ENCODE data around the gene FRAT1. TPM values are rescaled to one million over a fixed set of nuclear protein-coding genes. Genes with fewer than 3 reads are reported as not detected.
"Not testable (repeated sequence)": the region's sequence is repeated elsewhere in the genome, so short reads cannot be mapped to it uniquely, and the experiment has no call there.

Gene FRAT1
- polyA plus RNA-seq, 1 donor from 2014 or later: 10.8 TPM

GRCh38 chr10:97341416-97341815 lies 22.3 kb downstream of the FRAT1 start:
- no peaks in the 10 kb centered on the region for H3K36me3 ChIP-seq (ENCODE audit: insufficient read depth, low read length)
- no peaks in the 10 kb centered on the region for H3K79me2 ChIP-seq (replicated peaks; ENCODE audit: insufficient read depth, low read length)
- H3K4me2 ChIP-seq (ENCODE audit: low read length): no peak overlapping the region
- H3K27me3 ChIP-seq (ENCODE audit: insufficient read depth, low read depth, low read length): peaks cover 51% of the 10 kb centered on the region
- H3K9me2 ChIP-seq (ENCODE audit: insufficient read depth, low read length): no peaks in the 10 kb centered on the region
- no peak overlapping the region for H3K4me3 ChIP-seq (ENCODE audit: low read length)
- peaks cover 3% of the 10 kb centered on the region for H3F3A ChIP-seq (ENCODE audit: insufficient read depth, low read length, poor library complexity, severe bottlenecking)
- no peak overlapping the region for H3K9ac ChIP-seq (ENCODE audit: low read length)
- TF ChIP-seq MXI1 (conservative IDR thresholded peaks at IDR 0.05; ENCODE audit: poor library complexity, severe bottlenecking) (no peak), REST (IDR thresholded peaks at IDR 0.05; ENCODE audit: borderline replicate concordance) (no peak), POLR2AphosphoS5 (IDR thresholded peaks at IDR 0.05) (no peak), CTCF (IDR thresholded peaks at IDR 0.05; ENCODE audit: poor library complexity, severe bottlenecking) (no peak), RAD21 (conservative IDR thresholded peaks at IDR 0.05) (no peak), EP300 (conservative IDR thresholded peaks at IDR 0.05; ENCODE audit: poor library complexity, severe bottlenecking) (no peak)
- no peaks in the 10 kb centered on the region for H3K9me3 ChIP-seq (ENCODE audit: low read length)
- H3K27ac ChIP-seq (ENCODE audit: low read length): no peak overlapping the region
- no peaks in the 10 kb centered on the region for H4K20me1 ChIP-seq (ENCODE audit: insufficient read depth)
- H2AFZ ChIP-seq (ENCODE audit: low read depth, low read length): no peak overlapping the region

DNA sequence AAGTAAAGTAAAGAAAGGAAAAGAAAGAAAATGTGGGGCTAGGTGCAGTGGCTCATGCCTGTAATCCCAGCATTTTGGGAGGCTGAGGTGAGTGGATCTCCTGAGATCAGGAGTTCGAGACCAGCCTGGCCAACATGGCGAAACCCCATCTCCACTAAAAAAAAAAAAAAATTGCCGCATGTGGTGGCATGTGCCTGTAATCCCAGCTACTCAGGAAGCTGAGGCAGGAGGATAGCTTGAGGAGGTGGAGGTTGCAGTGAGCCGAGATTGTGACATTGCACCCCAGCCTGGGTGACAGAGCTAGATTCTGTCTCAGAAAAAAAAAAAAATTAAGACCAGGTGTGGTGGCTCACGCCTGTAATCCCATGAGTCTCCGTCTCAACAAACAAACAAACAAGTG lies 24.6 kb downstream of the FRAT1 start:
- not testable (repeated sequence) for H3K9ac ChIP-seq (ENCODE audit: low read length); H3K9me2 ChIP-seq (ENCODE audit: insufficient read depth, low read length); H3K36me3 ChIP-seq (ENCODE audit: insufficient read depth, low read length); H3K4me3 ChIP-seq (ENCODE audit: low read length); H3K4me2 ChIP-seq (ENCODE audit: low read length); H3K79me2 ChIP-seq (replicated peaks; ENCODE audit: insufficient read depth, low read length); H3K9me3 ChIP-seq (ENCODE audit: low read length); H2AFZ ChIP-seq (ENCODE audit: low read depth, low read length); H3K27ac ChIP-seq (ENCODE audit: low read length); H4K20me1 ChIP-seq (ENCODE audit: insufficient read depth); H3F3A ChIP-seq (ENCODE audit: insufficient read depth, low read length, poor library complexity, severe bottlenecking)
- H3K27me3 ChIP-seq (ENCODE audit: insufficient read depth, low read depth, low read length): peaks cover 33% of the 10 kb centered on the region

- no peaks in the 10 kb centered on the region for H3K79me2 ChIP-seq (replicated peaks; ENCODE audit: insufficient read depth, low read length)
- H3K36me3 ChIP-seq (ENCODE audit: insufficient read depth, low read length): no peaks in the 10 kb centered on the region
- H4K20me1 ChIP-seq (ENCODE audit: insufficient read depth): no peaks in the 10 kb centered on the region
- no peak overlapping the region for H2AFZ ChIP-seq (ENCODE audit: low read depth, low read length)
- no peak overlapping the region for H3K4me2 ChIP-seq (ENCODE audit: low read length)
- H3K9me2 ChIP-seq (ENCODE audit: insufficient read depth, low read length): no peaks in the 10 kb centered on the region
- H3K9me3 ChIP-seq (ENCODE audit: low read length): no peaks in the 10 kb centered on the region
- peaks cover 6% of the 10 kb centered on the region for H3K27me3 ChIP-seq (ENCODE audit: insufficient read depth, low read depth, low read length)
- no peaks in the 10 kb centered on the region for H3F3A ChIP-seq (ENCODE audit: insufficient read depth, low read length, poor library complexity, severe bottlenecking)
- no peak overlapping the region for H3K4me3 ChIP-seq (ENCODE audit: low read length)
- TF ChIP-seq POLR2AphosphoS5 (IDR thresholded peaks at IDR 0.05) (no peak), RAD21 (conservative IDR thresholded peaks at IDR 0.05) (no peak), SMC3 (conservative IDR thresholded peaks at IDR 0.05; ENCODE audit: poor library complexity) (no peak), EZH2 (IDR thresholded peaks at IDR 0.05; ENCODE audit: borderline replicate concordance, insufficient read depth, low read length, poor library complexity, severe bottlenecking) (no peak), EP300 (conservative IDR thresholded peaks at IDR 0.05; ENCODE audit: poor library complexity, severe bottlenecking) (no peak), CTCF (IDR thresholded peaks at IDR 0.05; ENCODE audit: poor library complexity, severe bottlenecking) (no peak), REST (IDR thresholded peaks at IDR 0.05; ENCODE audit: borderline replicate concordance) (no peak), TAF1 (IDR thresholded peaks at IDR 0.05; ENCODE audit: low read depth) (no peak), MXI1 (conservative IDR thresholded peaks at IDR 0.05; ENCODE audit: poor library complexity, severe bottlenecking) (no peak)
- no peak overlapping the region for H3K9ac ChIP-seq (ENCODE audit: low read length)
- no peak overlapping the region for H3K27ac ChIP-seq (ENCODE audit: low read length)
Measured at GRCh38 chr10:97347317-97347716, 28.2 kb downstream of the FRAT1 start.
